ENCODE results near the gene LPP. TPM values are rescaled to one million over a fixed set of nuclear protein-coding genes. Genes with fewer than 3 reads are reported as not detected.

Gene LPP
- total RNA-seq, 1 experiment from 2014 or later = 148 TPM

GRCh38 chr3:188518835-188519452 is 365.0 kb downstream of the LPP start:
- Histone ChIP-seq H3K9me2 (ENCODE audit: insufficient read depth) (no peaks in the 10 kb centered on the region), H3K4me1 (replicated peaks; ENCODE audit: insufficient read depth) (peaks cover 15% of the 10 kb centered on the region), H3K9me3 (ENCODE audit: insufficient read depth, low read depth) (no peaks in the 10 kb centered on the region), H3K27ac (0 out of 2 replicates have a peak overlapping the region, but pooled peaks have one; percentile 4), H3K79me2 (ENCODE audit: low read depth) (no peaks in the 10 kb centered on the region), H3F3A (ENCODE audit: insufficient read depth, low read depth) (no peaks in the 10 kb centered on the region), H3K27me3 (ENCODE audit: insufficient read depth, low read depth) (no peaks in the 10 kb centered on the region), H2AFZ (no peak overlapping the region), H3K36me3 (ENCODE audit: low read depth) (no peaks in the 10 kb centered on the region), H4K20me1 (ENCODE audit: insufficient read depth) (no peaks in the 10 kb centered on the region), H3K4me3 (no peak overlapping the region), H3K4me2 (no peak overlapping the region)
- ChIA-PET CTCF (interaction anchor here (0.7 kb wide), 1 partner anchor 313 kb away, joined by 4 read pairs; no protein-coding TSS in a partner anchor), POLR2A (ENCODE audit: unreplicated experiment) (no interaction called here)
- intact Hi-C loops (cut with micrococcal nuclease; ENCODE audit: unreplicated experiment) = no loop called here
- no TSS peak for BruUV-seq (replicated peaks)
- no peak for DNase-seq
- TF ChIP-seq CTCF (conservative IDR thresholded peaks at IDR 0.05) (no peak), EZH2 (IDR thresholded peaks at IDR 0.05; ENCODE audit: low read depth) (no peak)

- no peaks in the 10 kb centered on the region for H3K9me2 ChIP-seq (ENCODE audit: insufficient read depth)
- ChIA-PET CTCF (no interaction called here), POLR2A (ENCODE audit: unreplicated experiment) (no interaction called here)
- no peak overlapping the region for H3K4me2 ChIP-seq
- H4K20me1 ChIP-seq (ENCODE audit: insufficient read depth) = no peaks in the 10 kb centered on the region
- BruUV-seq (replicated peaks) = no TSS peak
- H3K36me3 ChIP-seq (ENCODE audit: low read depth) = 0 out of 2 replicates have a peak, but pooled peaks cover 6% of the 10 kb centered on the region
- H2AFZ ChIP-seq = no peak overlapping the region
- TF ChIP-seq CTCF (conservative IDR thresholded peaks at IDR 0.05) (no peak), EZH2 (IDR thresholded peaks at IDR 0.05; ENCODE audit: low read depth) (no peak)
- no peaks in the 10 kb centered on the region for H3K27me3 ChIP-seq (ENCODE audit: insufficient read depth, low read depth)
- no peaks in the 10 kb centered on the region for H3F3A ChIP-seq (ENCODE audit: insufficient read depth, low read depth)
- no peak for DNase-seq
- H3K4me1 ChIP-seq (replicated peaks; ENCODE audit: insufficient read depth) = peaks cover 15% of the 10 kb centered on the region
- H3K9me3 ChIP-seq (ENCODE audit: insufficient read depth, low read depth) = no peaks in the 10 kb centered on the region
- H3K79me2 ChIP-seq (ENCODE audit: low read depth) = no peaks in the 10 kb centered on the region
- intact Hi-C loops (cut with micrococcal nuclease; ENCODE audit: unreplicated experiment) = no loop called here
- H3K27ac ChIP-seq = no peak overlapping the region
- no peak overlapping the region for H3K4me3 ChIP-seq
These were observed 366.5 kb downstream of the LPP start for GRCh38 chr3:188520466-188520865.

DNA sequence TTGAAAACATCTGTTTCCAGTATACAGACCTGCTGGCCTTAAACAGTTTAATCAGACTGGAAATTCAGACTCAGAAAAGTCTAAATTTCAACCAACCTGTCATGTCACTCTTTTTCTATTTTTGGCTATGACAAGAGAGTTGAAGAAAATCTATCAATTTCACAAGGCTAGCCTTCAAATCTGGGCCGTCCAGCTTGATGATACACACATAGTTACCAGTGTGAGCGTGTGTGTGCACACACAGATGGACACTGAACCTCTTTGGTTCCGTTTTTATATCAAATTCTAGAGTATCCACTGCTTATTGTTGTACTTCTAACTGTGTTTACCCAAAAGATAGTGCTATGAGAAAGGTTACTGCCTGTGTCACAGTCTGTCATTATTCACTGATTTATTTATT is 368.2 kb downstream of the LPP start:
- H3K9me3 ChIP-seq (ENCODE audit: insufficient read depth, low read depth) = no peaks in the 10 kb centered on the region
- intact Hi-C loops (cut with micrococcal nuclease; ENCODE audit: unreplicated experiment) = no loop called here
- POLR2A ChIA-PET (ENCODE audit: unreplicated experiment) = no interaction called here

More for the DNA sequence above, 368.2 kb downstream of the LPP start:
- no peak for TF ChIP-seq EZH2 (IDR thresholded peaks at IDR 0.05; ENCODE audit: low read depth)
- no peak for TF ChIP-seq CTCF (conservative IDR thresholded peaks at IDR 0.05)
- DNase-seq = no peak
- no peak overlapping the region for H3K27ac ChIP-seq
- H3K9me2 ChIP-seq (ENCODE audit: insufficient read depth) = no peaks in the 10 kb centered on the region
- peaks cover 15% of the 10 kb centered on the region for H3K4me1 ChIP-seq (replicated peaks; ENCODE audit: insufficient read depth)
- CTCF ChIA-PET = no interaction called here
- 0 out of 2 replicates have a peak, but pooled peaks cover 6% of the 10 kb centered on the region for H3K36me3 ChIP-seq (ENCODE audit: low read depth)
- no peaks in the 10 kb centered on the region for H3K79me2 ChIP-seq (ENCODE audit: low read depth)
- 0 out of 2 replicates have a peak, but pooled peaks cover 3% of the 10 kb centered on the region for H3F3A ChIP-seq (ENCODE audit: insufficient read depth, low read depth)
- H3K4me2 ChIP-seq = no peak overlapping the region
- H3K27me3 ChIP-seq (ENCODE audit: insufficient read depth, low read depth) = no peaks in the 10 kb centered on the region
- BruUV-seq (replicated peaks) = no TSS peak
- no peak overlapping the region for H2AFZ ChIP-seq
- no peak overlapping the region for H3K4me3 ChIP-seq
- no peaks in the 10 kb centered on the region for H4K20me1 ChIP-seq (ENCODE audit: insufficient read depth)

Measured in PC-9 (cell line).